Measurements from ENCODE around the gene NFX1.
"Not testable (repeated sequence)": the region's sequence is repeated elsewhere in the genome, so short reads cannot be mapped to it uniquely, and the experiment has no call there.

The NFX1 gene

DNA sequence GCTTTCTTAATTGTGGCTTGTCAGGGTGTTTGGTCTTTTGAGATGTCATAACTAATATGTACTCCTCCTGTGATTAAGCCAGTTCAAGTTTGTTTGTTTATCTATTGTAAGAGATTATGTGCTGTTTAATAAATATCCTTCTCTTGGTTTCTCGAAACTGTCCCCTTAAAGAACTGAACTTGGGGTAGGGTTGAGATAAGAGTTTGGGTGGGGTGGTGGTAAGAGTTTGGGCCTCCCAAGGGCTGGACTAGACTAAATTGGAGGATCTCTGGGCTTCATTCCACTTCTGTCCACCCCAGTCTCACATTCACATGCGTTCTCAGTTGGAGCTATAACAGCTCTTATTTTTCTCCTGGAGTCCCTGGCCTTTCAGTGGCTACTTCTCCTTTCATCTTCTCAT is 73.8 kb downstream of the NFX1 start:
- Histone ChIP-seq H3K9ac (ENCODE audit: low read depth, low read length) (no peak overlapping the region), H3K27me3 (ENCODE audit: insufficient read depth, low read length) (no peaks in the 10 kb centered on the region), H3K9me3 (ENCODE audit: insufficient read depth, low read depth, low read length) (no peaks in the 10 kb centered on the region), H3K36me3 (ENCODE audit: insufficient read depth, low read length) (peaks cover 40% of the 10 kb centered on the region), H3K4me1 (ENCODE audit: insufficient read depth, low read length) (no peaks in the 10 kb centered on the region), H3K4me3 (ENCODE audit: low read length) (no peak overlapping the region), H3K27ac (ENCODE audit: low read depth, low read length) (no peak overlapping the region)
- WGBS: 91% methylated on average over 2 of the region's 2 CpGs

DNA sequence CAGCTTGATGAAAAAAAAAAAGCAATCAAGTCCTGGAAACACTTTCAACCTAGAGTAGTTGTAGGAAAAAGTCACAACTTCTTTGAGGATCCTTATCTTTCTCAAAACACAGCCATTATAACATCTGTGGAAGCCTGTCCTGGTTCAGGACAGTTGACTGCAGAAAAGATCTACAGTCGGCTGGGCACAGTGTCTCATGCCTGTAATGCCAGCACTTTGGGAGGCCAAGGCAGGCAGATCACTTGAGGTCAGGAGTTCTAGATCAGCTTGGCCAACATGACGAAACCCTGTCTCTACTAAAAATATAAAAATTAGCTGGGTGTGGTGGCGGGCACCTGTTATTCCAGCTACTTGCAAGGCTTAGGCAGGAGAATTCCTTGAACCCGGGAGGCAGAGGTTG is 74.5 kb downstream of the NFX1 start:
- not testable (repeated sequence) for H3K4me3 ChIP-seq (ENCODE audit: low read length); H3K4me1 ChIP-seq (ENCODE audit: insufficient read depth, low read length); H3K9me3 ChIP-seq (ENCODE audit: insufficient read depth, low read depth, low read length); H3K9ac ChIP-seq (ENCODE audit: low read depth, low read length); H3K27ac ChIP-seq (ENCODE audit: low read depth, low read length); H3K27me3 ChIP-seq (ENCODE audit: insufficient read depth, low read length)
- 93% methylated on average over 4 of the region's 4 CpGs for WGBS
- H3K36me3 ChIP-seq (ENCODE audit: insufficient read depth, low read length): peaks cover 45% of the 10 kb centered on the region

DNA sequence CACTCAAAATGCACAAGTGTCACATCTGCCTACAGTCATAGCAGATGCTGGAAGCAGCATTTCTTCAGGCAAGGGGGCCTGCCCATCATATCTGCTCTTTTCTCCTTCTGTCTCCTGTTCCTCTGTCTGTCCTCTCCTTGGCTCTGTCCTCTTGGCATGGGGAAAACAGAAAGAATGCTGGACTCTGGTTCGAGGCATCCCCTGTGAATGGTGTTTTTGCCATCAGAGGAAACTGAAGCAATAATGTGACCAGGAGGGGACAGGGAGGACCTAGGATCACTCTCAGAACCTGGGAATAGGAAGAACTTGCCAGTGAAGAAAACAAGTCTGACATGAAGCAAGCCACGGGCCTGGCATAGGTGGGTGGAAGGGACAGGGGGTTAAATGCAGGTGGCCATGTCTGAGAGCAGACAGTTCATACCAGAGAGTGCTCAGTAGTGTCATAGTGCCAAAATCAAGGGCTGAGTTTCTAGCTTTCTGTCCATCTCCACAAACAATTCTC is 76.7 kb downstream of the NFX1 start:
- 96% methylated on average over 2 of the region's 2 CpGs for WGBS
- Histone ChIP-seq H3K9me3 (ENCODE audit: insufficient read depth, low read depth, low read length) (no peaks in the 10 kb centered on the region), H3K4me3 (ENCODE audit: low read length) (no peak overlapping the region), H3K27ac (ENCODE audit: low read depth, low read length) (no peak overlapping the region), H3K4me1 (ENCODE audit: insufficient read depth, low read length) (no peaks in the 10 kb centered on the region), H3K27me3 (ENCODE audit: insufficient read depth, low read length) (no peaks in the 10 kb centered on the region), H3K36me3 (ENCODE audit: insufficient read depth, low read length) (peaks cover 63% of the 10 kb centered on the region), H3K9ac (ENCODE audit: low read depth, low read length) (no peak overlapping the region)

DNA sequence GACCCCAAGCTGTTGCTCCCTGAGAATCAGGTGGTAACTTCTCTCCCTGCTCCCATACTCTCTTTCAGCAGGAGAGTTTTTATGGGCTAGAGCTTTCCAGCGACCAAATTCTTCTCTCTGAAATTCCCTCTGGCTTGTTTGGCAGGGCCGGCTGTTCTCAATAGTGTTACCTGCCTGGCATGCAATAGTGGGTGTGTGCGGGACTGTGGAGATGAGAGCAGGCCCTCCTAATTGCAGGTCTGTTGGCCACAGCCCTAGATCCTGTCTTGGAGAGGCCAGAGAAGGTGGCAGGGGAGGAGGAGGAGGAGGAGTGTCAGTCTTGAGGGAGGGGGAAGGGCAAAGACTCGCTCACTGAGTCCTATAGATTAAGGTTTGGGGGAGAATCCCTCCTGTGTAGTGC is 82.6 kb downstream of the NFX1 start:
- H3K4me1 ChIP-seq (ENCODE audit: insufficient read depth, low read length): peaks cover 13% of the 10 kb centered on the region; the same call in 1 of the 2 replicates
- no peaks in the 10 kb centered on the region for H3K27me3 ChIP-seq (ENCODE audit: insufficient read depth, low read length)
- no peaks in the 10 kb centered on the region for H3K9me3 ChIP-seq (ENCODE audit: insufficient read depth, low read depth, low read length)
- no peak overlapping the region for H3K9ac ChIP-seq (ENCODE audit: low read depth, low read length)
- H3K4me3 ChIP-seq (ENCODE audit: low read length): no peak overlapping the region
- peaks cover 31% of the 10 kb centered on the region for H3K36me3 ChIP-seq (ENCODE audit: insufficient read depth, low read length)
- WGBS: 88% methylated on average over 4 of the region's 4 CpGs
- H3K27ac ChIP-seq (ENCODE audit: low read depth, low read length): no peak overlapping the region

DNA sequence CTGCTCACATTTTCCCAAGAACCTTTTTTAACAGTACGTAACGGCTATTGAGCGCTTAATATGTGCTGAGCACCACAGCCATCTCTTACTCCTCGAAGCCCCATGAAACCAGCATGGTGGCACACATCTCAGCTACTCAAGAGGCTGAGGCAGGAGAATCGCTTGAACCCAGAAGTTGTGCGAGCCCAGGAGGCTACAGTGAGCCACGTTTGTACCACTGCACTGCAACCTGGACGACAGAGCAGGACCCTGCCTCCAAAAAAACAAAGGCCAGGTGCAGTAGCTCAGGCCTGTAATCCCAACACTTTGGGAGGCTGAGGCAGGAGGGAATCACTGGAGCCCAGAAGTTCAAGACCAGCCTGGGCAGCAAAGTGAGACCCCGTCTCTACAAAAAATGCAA is 83.9 kb downstream of the NFX1 start:
- Histone ChIP-seq H3K27me3 (ENCODE audit: insufficient read depth, low read length) (no peaks in the 10 kb centered on the region), H3K4me3 (ENCODE audit: low read length) (no peak overlapping the region), H3K9me3 (ENCODE audit: insufficient read depth, low read depth, low read length) (no peaks in the 10 kb centered on the region), H3K27ac (ENCODE audit: low read depth, low read length) (no peak overlapping the region), H3K4me1 (ENCODE audit: insufficient read depth, low read length) (peaks cover 13% of the 10 kb centered on the region; the same call in 1 of the 2 replicates), H3K36me3 (ENCODE audit: insufficient read depth, low read length) (peaks cover 23% of the 10 kb centered on the region), H3K9ac (ENCODE audit: low read depth, low read length) (no peak overlapping the region)
- WGBS: 89% methylated on average over 9 of the region's 9 CpGs

DNA sequence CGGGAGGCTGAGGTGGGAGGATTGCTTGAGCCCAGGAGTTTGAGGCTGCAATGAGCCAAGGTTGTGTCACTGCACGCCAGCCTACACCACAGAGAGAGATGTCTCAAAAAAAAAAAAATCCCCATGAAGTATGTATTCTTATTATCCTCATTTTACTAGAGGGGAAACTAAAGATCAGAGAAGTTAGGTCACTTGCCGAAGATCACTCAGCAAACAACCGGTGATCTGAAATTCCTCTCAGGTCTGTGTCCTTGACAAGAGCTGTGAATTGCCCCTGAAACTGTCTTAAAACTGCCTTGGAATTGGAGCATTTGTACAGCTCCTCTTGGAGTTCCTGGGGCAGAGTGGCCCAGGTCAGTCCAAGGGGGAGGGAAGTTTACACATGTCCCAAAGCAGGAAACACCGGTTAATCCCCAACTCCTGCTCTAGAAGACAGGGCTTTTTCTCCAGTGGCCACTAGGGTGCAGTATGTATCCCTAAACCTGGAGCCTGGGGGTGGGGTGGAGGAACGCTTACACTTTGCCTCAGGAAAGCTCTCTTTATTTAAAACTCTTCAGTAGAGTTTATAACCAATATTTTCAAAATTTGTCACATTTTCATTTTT is 84.4 kb downstream of the NFX1 start:
- peak overlapping the region; percentile 69; the same call in 1 of the 2 replicates for H3K9ac ChIP-seq (ENCODE audit: low read depth, low read length)

DNA sequence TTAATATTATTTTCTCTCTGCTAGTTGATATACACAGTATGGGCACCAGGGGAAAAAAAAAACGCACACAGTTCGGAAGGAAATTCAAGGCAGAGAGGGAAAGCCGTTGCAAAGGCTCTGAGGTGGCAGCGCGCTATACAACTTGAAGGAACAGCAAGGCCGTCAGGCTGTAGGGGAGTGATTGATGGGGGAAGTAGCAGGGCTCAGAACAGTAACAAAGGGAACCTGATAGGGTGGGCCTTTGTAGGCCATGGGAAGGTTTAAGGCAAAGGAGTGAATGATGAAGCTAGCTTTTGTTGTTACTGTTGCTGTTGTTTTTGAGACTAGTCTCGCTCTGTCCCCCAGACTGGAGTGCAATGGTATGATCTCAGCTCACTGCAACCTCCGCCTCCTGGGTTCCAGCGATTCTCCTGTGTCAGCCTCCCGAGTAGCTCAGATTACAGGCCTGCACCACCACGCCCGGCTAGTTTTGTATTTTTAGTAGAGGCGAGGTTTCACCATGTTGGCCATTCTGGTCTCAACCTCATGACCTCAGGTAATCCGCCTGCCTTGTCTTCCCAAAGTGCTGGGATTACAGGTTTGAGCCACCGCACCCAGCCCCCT is 85.0 kb downstream of the NFX1 start:
- Histone ChIP-seq H3K27ac (ENCODE audit: low read depth, low read length) (peak overlapping the region; percentile 53), H3K9ac (ENCODE audit: low read depth, low read length) (peak overlapping the region; percentile 69), H3K27me3 (ENCODE audit: insufficient read depth, low read length) (no peaks in the 10 kb centered on the region), H3K4me1 (ENCODE audit: insufficient read depth, low read length) (peaks cover 13% of the 10 kb centered on the region; the same call in 1 of the 2 replicates), H3K4me3 (ENCODE audit: low read length) (peak overlapping the region; percentile 35), H3K36me3 (ENCODE audit: insufficient read depth, low read length) (peaks cover 12% of the 10 kb centered on the region), H3K9me3 (ENCODE audit: insufficient read depth, low read depth, low read length) (no peaks in the 10 kb centered on the region)
- WGBS: 51% methylated on average over 15 of the region's 15 CpGs

More for the DNA sequence above, 84.4 kb downstream of the NFX1 start:
- no peaks in the 10 kb centered on the region for H3K27me3 ChIP-seq (ENCODE audit: insufficient read depth, low read length)
- 70% methylated on average over 4 of the region's 6 CpGs for WGBS
- peak overlapping the region; percentile 53; the same call in 1 of the 2 replicates for H3K27ac ChIP-seq (ENCODE audit: low read depth, low read length)
- peaks cover 13% of the 10 kb centered on the region; the same call in 1 of the 2 replicates for H3K4me1 ChIP-seq (ENCODE audit: insufficient read depth, low read length)
- no peaks in the 10 kb centered on the region for H3K9me3 ChIP-seq (ENCODE audit: insufficient read depth, low read depth, low read length)
- H3K4me3 ChIP-seq (ENCODE audit: low read length): peak overlapping the region; percentile 35
- H3K36me3 ChIP-seq (ENCODE audit: insufficient read depth, low read length): peaks cover 19% of the 10 kb centered on the region

DNA sequence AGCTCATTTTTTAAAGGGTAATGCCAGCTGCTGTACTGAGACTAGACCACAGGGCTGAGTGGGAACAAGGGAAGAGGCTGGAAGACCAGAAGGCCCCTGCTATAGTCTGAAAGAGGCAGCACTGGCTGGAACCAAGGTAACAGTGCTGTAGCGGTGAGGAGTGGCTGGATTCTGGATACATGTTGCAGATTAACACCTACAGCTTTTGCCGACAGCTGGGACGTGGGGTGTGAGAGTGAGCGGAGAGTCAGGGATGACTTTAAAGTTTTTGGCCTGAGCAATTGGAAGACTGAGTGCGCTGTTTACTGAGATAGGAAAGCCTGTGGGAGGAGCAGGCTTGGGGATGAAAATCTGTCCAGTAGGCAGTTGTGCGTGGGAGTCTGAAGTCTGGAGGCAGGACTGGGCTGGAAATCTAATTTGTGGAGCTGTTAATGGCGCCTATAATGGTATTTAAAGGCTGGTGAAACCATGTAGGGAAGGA is 85.6 kb downstream of the NFX1 start:
- Histone ChIP-seq H3K9ac (ENCODE audit: low read depth, low read length) (no peak overlapping the region), H3K4me3 (ENCODE audit: low read length) (no peak overlapping the region)
- 92% methylated on average over 7 of the region's 7 CpGs for WGBS

DNA sequence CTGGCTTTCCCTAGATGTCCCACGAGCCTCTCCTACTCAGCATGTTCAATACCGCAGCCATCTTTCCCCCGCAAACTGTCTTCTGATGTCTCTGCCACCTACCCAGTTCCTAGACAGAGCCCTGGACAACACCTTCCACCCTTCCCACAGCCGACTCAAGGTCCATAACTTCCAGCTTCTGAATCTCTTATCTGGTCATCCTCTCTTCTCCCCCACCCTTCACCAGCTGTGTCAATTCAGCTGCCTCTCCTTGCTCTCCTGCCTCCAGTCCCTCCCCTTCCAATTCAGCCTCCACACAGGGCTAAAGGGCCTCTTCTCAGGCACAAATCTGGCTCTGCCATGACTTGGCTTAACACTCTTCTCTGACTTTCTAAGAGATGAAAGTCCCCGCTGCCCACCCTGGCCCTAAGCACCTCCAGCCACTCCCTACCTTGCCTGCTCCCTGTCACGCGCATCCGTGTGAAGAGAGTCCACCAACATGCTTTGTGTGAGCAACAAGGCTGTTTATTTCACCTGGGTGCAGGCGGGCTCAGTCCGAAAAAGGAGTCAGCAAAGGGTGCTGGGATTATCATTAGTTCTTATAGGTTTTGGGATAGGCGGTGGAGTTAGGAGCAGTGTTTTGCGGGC is 86.9 kb downstream of the NFX1 start:
- 95% methylated on average over 12 of the region's 12 CpGs for WGBS
- Histone ChIP-seq H3K4me3 (ENCODE audit: low read length) (no peak overlapping the region), H3K9me3 (ENCODE audit: insufficient read depth, low read depth, low read length) (no peaks in the 10 kb centered on the region), H3K36me3 (ENCODE audit: insufficient read depth, low read length) (no peaks in the 10 kb centered on the region), H3K4me1 (ENCODE audit: insufficient read depth, low read length) (peaks cover 22% of the 10 kb centered on the region), H3K27ac (ENCODE audit: low read depth, low read length) (no peak overlapping the region), H3K27me3 (ENCODE audit: insufficient read depth, low read length) (no peaks in the 10 kb centered on the region), H3K9ac (ENCODE audit: low read depth, low read length) (no peak overlapping the region)

More for the DNA sequence above, 85.6 kb downstream of the NFX1 start:
- peak overlapping the region; percentile 10; the same call in 1 of the 2 replicates for H3K27ac ChIP-seq (ENCODE audit: low read depth, low read length)
- no peaks in the 10 kb centered on the region for H3K9me3 ChIP-seq (ENCODE audit: insufficient read depth, low read depth, low read length)
- peaks cover 16% of the 10 kb centered on the region for H3K4me1 ChIP-seq (ENCODE audit: insufficient read depth, low read length)
- no peaks in the 10 kb centered on the region for H3K27me3 ChIP-seq (ENCODE audit: insufficient read depth, low read length)
- peaks cover 7% of the 10 kb centered on the region; the same call in 1 of the 2 replicates for H3K36me3 ChIP-seq (ENCODE audit: insufficient read depth, low read length)

DNA sequence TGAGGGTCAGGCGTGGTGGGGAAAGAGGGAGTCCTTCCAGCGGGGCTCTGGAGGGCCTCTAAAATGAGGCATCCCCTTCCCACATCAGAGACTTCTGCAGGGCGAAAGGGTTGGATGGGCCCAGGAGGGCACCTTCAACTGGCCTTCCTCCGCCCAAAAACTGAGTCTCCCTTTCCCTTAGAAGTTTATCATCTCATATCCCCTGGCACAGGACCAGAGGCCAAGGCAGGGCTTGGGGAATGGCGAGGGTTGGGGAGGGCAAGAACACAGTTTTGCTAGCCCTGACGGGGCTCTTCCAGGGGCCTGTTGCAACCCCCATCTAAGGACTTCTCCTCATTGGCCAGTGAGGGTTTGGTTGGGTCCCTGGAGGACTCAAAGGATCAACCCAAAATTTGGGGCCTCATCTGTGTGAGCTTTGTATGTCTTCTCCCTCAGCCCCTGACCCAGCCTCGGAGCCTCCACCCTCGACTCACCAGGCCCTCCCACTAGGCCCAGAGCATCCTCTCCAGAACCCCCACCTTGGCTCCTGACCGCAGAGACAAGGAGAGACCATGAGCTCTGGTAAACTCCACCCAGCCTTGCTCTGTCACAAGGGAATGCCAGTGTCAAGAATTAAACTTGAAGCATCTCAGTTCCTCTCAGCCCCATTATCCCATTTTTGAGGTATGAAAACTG is 87.9 kb downstream of the NFX1 start:
- H3K36me3 ChIP-seq (ENCODE audit: insufficient read depth, low read length): no peaks in the 10 kb centered on the region
- H3K27ac ChIP-seq (ENCODE audit: low read depth, low read length): no peak overlapping the region
- 92% methylated on average over 8 of the region's 9 CpGs for WGBS
- H3K27me3 ChIP-seq (ENCODE audit: insufficient read depth, low read length): no peaks in the 10 kb centered on the region
- H3K9ac ChIP-seq (ENCODE audit: low read depth, low read length): no peak overlapping the region
- H3K4me3 ChIP-seq (ENCODE audit: low read length): no peak overlapping the region
- peaks cover 22% of the 10 kb centered on the region for H3K4me1 ChIP-seq (ENCODE audit: insufficient read depth, low read length)
- no peaks in the 10 kb centered on the region for H3K9me3 ChIP-seq (ENCODE audit: insufficient read depth, low read depth, low read length)
